Measurements from ENCODE around the gene HOGA1.
"Not testable (repeated sequence)": the region's sequence is repeated elsewhere in the genome, so short reads cannot be mapped to it uniquely, and the experiment has no call there.

Gene HOGA1

GRCh38 chr10:97573672-97574071 lies 10.5 kb upstream of the HOGA1 start:
- DNase-seq (ENCODE audit: low spot score): no peak
- H3K36me3 ChIP-seq (ENCODE audit: low read depth): no peaks in the 10 kb centered on the region
- TF ChIP-seq CTCF (IDR thresholded peaks at IDR 0.05; ENCODE audit: poor library complexity, severe bottlenecking): no peak
- no peaks in the 10 kb centered on the region for H3K27me3 ChIP-seq (ENCODE audit: insufficient read depth, poor library complexity, severe bottlenecking)
- ATAC-seq (ENCODE audit: low read depth): no peak
- no peaks in the 10 kb centered on the region for H3K9me3 ChIP-seq (ENCODE audit: severe bottlenecking)
- no peak overlapping the region for H3K4me3 ChIP-seq (ENCODE audit: severe bottlenecking)
- peaks cover 47% of the 10 kb centered on the region for H3K4me1 ChIP-seq (ENCODE audit: insufficient read depth, poor library complexity, severe bottlenecking)
- H3K27ac ChIP-seq (ENCODE audit: poor library complexity, severe bottlenecking): peak overlapping the region; percentile 99

GRCh38 chr10:97574374-97575126 lies 9.6 kb upstream of the HOGA1 start:
- Histone ChIP-seq H3K27ac (ENCODE audit: poor library complexity, severe bottlenecking) (peak overlapping the region; percentile 99), H3K27me3 (ENCODE audit: insufficient read depth, poor library complexity, severe bottlenecking) (no peaks in the 10 kb centered on the region), H3K4me1 (ENCODE audit: insufficient read depth, poor library complexity, severe bottlenecking) (peaks cover 47% of the 10 kb centered on the region), H3K4me3 (ENCODE audit: severe bottlenecking) (no peak overlapping the region), H3K9me3 (ENCODE audit: severe bottlenecking) (no peaks in the 10 kb centered on the region), H3K36me3 (ENCODE audit: low read depth) (no peaks in the 10 kb centered on the region)
- DNase-seq (ENCODE audit: low spot score): peak; percentile 95
- peak; percentile 62 for ATAC-seq (ENCODE audit: low read depth)
- TF ChIP-seq CTCF (IDR thresholded peaks at IDR 0.05; ENCODE audit: poor library complexity, severe bottlenecking): no peak

DNA sequence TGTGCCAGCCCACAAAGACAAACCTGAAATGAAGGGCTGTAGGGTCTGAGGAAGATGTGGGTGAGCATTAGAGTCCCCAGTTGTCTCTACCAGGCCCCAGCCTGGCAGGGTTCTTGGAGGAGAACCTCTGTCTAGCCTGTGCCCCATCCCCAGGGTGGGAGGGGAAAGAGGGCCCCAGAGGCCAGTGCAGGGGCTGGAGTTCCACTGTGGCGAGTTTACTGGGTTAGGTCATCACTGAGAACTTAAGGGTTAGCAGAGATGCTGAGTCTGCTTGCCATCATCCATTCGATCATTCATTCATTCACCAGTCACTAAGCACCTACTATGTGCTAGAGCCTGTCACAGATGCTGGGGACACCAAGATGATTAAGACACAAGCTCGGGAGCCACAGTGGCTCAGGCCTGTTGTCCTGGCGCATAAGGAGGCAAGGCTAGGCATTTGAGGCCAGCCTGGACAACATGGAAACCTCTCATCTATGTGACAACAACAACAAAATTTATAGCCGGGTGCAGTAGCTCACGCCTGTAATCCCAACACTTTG lies 9.0 kb upstream of the HOGA1 start:
- no peak overlapping the region for H3K4me3 ChIP-seq (ENCODE audit: severe bottlenecking)
- DNase-seq (ENCODE audit: low spot score) (no peak), ATAC-seq (ENCODE audit: low read depth) (no peak)
- no peaks in the 10 kb centered on the region for H3K36me3 ChIP-seq (ENCODE audit: low read depth)
- H3K9me3 ChIP-seq (ENCODE audit: severe bottlenecking): no peaks in the 10 kb centered on the region
- TF ChIP-seq CTCF (IDR thresholded peaks at IDR 0.05; ENCODE audit: poor library complexity, severe bottlenecking): no peak
- H3K27me3 ChIP-seq (ENCODE audit: insufficient read depth, poor library complexity, severe bottlenecking): no peaks in the 10 kb centered on the region
- peak overlapping the region; percentile 99 for H3K27ac ChIP-seq (ENCODE audit: poor library complexity, severe bottlenecking)
- peaks cover 47% of the 10 kb centered on the region for H3K4me1 ChIP-seq (ENCODE audit: insufficient read depth, poor library complexity, severe bottlenecking)

DNA sequence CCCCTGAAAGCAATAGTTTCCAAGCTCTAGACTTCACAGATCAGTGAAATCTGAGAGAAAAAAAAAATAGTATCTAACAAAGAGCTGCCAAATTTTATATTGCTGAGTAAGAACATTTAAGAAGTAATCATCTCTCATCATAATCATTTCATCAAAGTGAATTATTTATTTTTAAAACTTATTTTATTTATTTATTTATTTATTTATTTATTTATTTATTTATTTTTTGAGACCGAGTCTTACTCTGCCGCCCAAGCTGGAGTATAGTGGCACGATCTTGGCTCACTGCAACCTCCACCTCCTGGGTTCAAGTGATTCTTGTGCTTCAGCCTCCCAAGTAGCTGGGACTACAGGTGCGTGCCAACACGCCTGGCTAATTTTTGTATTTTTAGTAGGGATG lies 7.7 kb upstream of the HOGA1 start:
- not testable (repeated sequence) for ATAC-seq (ENCODE audit: low read depth); H3K36me3 ChIP-seq (ENCODE audit: low read depth); H3K9me3 ChIP-seq (ENCODE audit: severe bottlenecking); H3K4me3 ChIP-seq (ENCODE audit: severe bottlenecking); H3K27me3 ChIP-seq (ENCODE audit: insufficient read depth, poor library complexity, severe bottlenecking); DNase-seq (ENCODE audit: low spot score)
- peaks cover 35% of the 10 kb centered on the region for H3K4me1 ChIP-seq (ENCODE audit: insufficient read depth, poor library complexity, severe bottlenecking)
- H3K27ac ChIP-seq (ENCODE audit: poor library complexity, severe bottlenecking): peak overlapping the region; percentile 99

DNA sequence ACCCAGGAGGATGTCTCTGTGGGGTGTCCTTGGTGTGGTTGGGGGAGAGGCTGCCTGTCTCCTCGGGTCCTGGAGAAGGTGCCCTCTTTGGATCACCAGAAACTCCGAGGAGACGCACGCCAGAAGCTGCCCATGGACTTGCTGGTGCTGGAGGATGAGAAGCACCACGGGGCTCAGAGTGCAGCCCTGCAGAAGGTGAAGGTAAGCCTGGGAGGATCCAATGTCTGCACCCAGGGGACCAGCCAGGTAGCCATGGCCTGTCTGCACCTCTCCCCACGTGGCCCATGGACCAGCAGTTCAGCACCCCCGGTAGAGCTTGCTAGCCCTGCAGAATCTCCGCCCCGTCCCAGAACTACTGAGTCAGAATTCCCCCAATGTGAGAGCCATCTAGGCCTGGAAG lies 6.5 kb upstream of the HOGA1 start:
- H3K4me1 ChIP-seq (ENCODE audit: insufficient read depth, poor library complexity, severe bottlenecking): peaks cover 24% of the 10 kb centered on the region
- DNase-seq (ENCODE audit: low spot score): no peak
- H3K27me3 ChIP-seq (ENCODE audit: insufficient read depth, poor library complexity, severe bottlenecking): no peaks in the 10 kb centered on the region
- no peaks in the 10 kb centered on the region for H3K9me3 ChIP-seq (ENCODE audit: severe bottlenecking)
- no peaks in the 10 kb centered on the region for H3K36me3 ChIP-seq (ENCODE audit: low read depth)
- H3K27ac ChIP-seq (ENCODE audit: poor library complexity, severe bottlenecking): no peak overlapping the region
- H3K4me3 ChIP-seq (ENCODE audit: severe bottlenecking): no peak overlapping the region
- no peak for TF ChIP-seq CTCF (IDR thresholded peaks at IDR 0.05; ENCODE audit: poor library complexity, severe bottlenecking)
- ATAC-seq (ENCODE audit: low read depth): no peak
